ENCODE measurements around the gene FUT4. TPM values are rescaled to one million over a fixed set of nuclear protein-coding genes. Genes with fewer than 3 reads are reported as not detected.
A peak's percentile ranks its signal among the peaks of the same experiment; 100 is the strongest.
"Not testable (repeated sequence)": the region's sequence is repeated elsewhere in the genome, so short reads cannot be mapped to it uniquely, and the experiment has no call there.

FUT4 gene
- total RNA-seq, 1 donor, result 4.3 TPM

GRCh38 chr11:94563848-94564467 is 20.2 kb downstream of the FUT4 start:
- no peak for TF ChIP-seq CTCF (IDR thresholded peaks at IDR 0.05; ENCODE audit: insufficient read depth, low read depth, low read length)

GRCh38 chr11:94567181-94567670 is 23.5 kb downstream of the FUT4 start, which contains the start of gene PIWIL4:
Gene PIWIL4, plus strand, starts transcription at chr11:94567368. Its CDS starts 151 bp downstream, at chr11:94567519.
- DNase-seq (ENCODE audit: low read depth), result no peak
- no peak within 1 kb of the TSS for H3K4me3 ChIP-seq (ENCODE audit: low read depth, low read length)
- TF ChIP-seq CTCF (IDR thresholded peaks at IDR 0.05; ENCODE audit: insufficient read depth, low read depth, low read length), result no peak

More at GRCh38 chr11:94563848-94564467, 20.2 kb downstream of the FUT4 start:
- no peak for DNase-seq (ENCODE audit: low read depth)
- no peak overlapping the region for H3K4me3 ChIP-seq (ENCODE audit: low read depth, low read length)

- DNase-seq (ENCODE audit: low read depth), result no peak
- TF ChIP-seq CTCF (IDR thresholded peaks at IDR 0.05; ENCODE audit: insufficient read depth, low read depth, low read length), result no peak
- no peak overlapping the region for H3K4me3 ChIP-seq (ENCODE audit: low read depth, low read length)
Measured at GRCh38 chr11:94568200-94568599, 24.5 kb downstream of the FUT4 start.

- DNase-seq (ENCODE audit: low read depth), result no peak
- no peak overlapping the region for H3K4me3 ChIP-seq (ENCODE audit: low read depth, low read length)
- TF ChIP-seq CTCF (IDR thresholded peaks at IDR 0.05; ENCODE audit: insufficient read depth, low read depth, low read length), result no peak
Measured at GRCh38 chr11:94568717-94569116, 25.0 kb downstream of the FUT4 start.

DNA sequence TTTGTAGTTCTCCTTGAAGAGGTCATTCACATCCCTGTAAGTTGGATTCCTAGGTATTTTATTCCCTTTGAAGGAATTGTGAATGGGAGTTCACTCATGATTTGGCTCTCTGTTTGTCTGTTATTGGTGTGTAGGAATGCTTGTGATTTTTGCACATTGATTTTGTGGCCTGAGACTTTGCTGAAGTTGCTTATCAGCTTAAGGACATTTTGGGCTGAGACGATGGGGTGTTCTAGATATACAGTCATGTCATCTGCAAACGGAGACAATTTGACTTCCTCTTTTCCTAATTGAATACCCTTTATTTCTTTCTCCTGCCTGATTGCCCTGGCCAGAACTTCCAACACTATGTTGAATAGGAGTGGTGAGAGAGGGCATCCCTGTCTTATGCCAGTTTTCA is 29.3 kb downstream of the FUT4 start:
- H3K4me3 ChIP-seq (ENCODE audit: low read depth, low read length); DNase-seq (ENCODE audit: low read depth): not testable (repeated sequence)

DNA sequence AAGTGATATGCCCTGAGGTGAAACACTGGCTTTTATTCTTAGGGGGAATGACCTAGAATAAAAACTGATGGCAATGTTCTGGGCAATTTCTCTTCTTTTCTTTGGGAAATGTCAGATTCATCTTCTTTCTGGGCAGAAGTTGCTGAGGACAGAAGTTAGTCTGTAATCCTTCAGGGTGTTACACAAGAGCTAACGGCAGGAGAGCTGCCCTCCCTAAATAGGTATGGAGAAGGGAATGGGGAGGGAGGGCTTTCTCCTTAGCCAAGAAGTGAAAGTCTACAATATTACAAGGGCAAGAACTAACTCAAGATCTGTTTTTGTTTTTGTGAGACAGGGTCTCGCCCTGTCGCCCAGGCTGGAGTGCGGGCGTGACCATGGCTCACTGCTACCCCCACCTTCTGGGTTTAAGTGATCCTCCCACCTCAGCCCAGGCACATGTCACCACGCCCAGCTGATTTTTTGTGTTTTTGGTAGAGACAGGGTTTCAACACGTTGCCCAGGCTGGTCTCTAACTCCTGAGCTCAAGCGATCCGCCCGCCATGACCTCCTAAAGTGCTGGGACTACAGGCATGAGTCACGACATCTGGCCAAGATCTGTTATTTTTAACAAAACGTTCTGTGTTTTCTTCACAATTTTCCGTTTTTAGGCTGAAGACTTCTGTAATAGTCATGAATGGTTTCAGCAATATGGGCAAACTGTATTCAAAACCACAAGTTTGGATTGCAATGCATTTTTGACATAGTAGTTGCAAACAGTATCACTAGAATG is 30.7 kb downstream of the FUT4 start:
- DNase-seq (ENCODE audit: low read depth), result peak; percentile 84
- TF ChIP-seq CTCF (IDR thresholded peaks at IDR 0.05; ENCODE audit: insufficient read depth, low read depth, low read length), result no peak
- peak overlapping the region; percentile 52 for H3K4me3 ChIP-seq (ENCODE audit: low read depth, low read length)

DNA sequence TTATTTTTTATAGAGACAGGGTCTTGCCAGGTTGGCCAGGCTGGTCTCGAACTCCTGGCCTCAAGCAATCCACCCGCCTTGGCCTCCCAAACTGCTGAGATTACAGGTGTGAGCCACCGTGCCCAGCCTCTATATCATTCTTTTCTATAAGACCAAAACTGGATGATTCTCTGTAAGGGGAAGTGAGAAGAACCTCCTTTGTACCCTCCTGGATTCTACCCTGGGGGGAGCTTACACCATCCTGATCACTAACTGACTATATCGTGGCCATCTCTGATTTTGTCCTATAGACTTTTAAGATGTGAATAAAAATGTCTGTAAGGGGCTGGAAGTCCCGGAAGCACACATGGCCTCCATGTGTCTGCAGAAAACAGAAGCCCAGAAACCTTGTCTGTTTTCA is 32.6 kb downstream of the FUT4 start:
- TF ChIP-seq CTCF (IDR thresholded peaks at IDR 0.05; ENCODE audit: insufficient read depth, low read depth, low read length), result no peak
- H3K4me3 ChIP-seq (ENCODE audit: low read depth, low read length), result no peak overlapping the region
- DNase-seq (ENCODE audit: low read depth), result no peak
